Loucy (cell line): Measurements from ENCODE around the gene CAMK1D.

ENCODE experiments used
- EZH2phosphoT487 ChIP-seq: fragments of 200-600 bp; IDR thresholded peaks from 2 replicates; pipeline ENCODE4 v1.6.1; 2018; ENCODE audit warnings: antibody characterized with exemption, mild to moderate bottlenecking, moderate library complexity, borderline replicate concordance
- TF ChIP-seq, protein P1 (sequence below): fragments of 200-600 bp; sonication (generic); conservative IDR thresholded peaks from 2 replicates; pipeline ENCODE4 v1.5.1; 2014; ENCODE audit warnings: mild to moderate bottlenecking, antibody characterized with exemption, low read length

DNA sequence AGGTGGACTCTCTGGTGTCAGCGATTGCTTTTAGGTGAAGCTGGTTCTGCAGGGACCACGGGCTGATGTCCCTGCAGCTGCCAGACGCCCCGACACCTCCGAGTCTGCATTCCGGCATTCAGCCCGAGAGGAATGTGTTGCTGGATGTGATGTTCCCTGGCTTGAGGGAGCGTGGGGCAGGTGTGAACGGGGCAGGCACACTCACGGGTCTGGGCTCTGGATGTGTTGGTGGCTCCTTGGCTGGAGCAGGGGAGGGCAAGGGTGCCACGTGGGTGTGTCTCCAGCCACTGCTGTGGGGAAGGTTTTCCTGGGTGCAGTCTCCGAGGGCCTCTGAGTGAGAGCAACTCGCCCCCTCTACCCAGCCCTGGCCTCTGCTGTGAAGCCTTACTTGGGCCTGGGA, 140.5 kb downstream of the CAMK1D start:
- TF ChIP-seq, protein P1, sequence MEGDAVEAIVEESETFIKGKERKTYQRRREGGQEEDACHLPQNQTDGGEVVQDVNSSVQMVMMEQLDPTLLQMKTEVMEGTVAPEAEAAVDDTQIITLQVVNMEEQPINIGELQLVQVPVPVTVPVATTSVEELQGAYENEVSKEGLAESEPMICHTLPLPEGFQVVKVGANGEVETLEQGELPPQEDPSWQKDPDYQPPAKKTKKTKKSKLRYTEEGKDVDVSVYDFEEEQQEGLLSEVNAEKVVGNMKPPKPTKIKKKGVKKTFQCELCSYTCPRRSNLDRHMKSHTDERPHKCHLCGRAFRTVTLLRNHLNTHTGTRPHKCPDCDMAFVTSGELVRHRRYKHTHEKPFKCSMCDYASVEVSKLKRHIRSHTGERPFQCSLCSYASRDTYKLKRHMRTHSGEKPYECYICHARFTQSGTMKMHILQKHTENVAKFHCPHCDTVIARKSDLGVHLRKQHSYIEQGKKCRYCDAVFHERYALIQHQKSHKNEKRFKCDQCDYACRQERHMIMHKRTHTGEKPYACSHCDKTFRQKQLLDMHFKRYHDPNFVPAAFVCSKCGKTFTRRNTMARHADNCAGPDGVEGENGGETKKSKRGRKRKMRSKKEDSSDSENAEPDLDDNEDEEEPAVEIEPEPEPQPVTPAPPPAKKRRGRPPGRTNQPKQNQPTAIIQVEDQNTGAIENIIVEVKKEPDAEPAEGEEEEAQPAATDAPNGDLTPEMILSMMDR: no peak
- TF ChIP-seq EZH2phosphoT487: no peak
